ENCODE results near the gene SLC26A1.
"Not testable (repeated sequence)": the region's sequence is repeated elsewhere in the genome, so short reads cannot be mapped to it uniquely, and the experiment has no call there.

SLC26A1 gene

GRCh38 chr4:954211-955020, 38.8 kb downstream of the SLC26A1 start:
- DNase-seq (ENCODE audit: low read depth in 2 of 2) = no peak

- DNase-seq (ENCODE audit: low read depth in 2 of 2) = no peak
Measured at GRCh38 chr4:953574-953915, 39.7 kb downstream of the SLC26A1 start.

GRCh38 chr4:952881-953573, 40.2 kb downstream of the SLC26A1 start:
- DNase-seq (ENCODE audit: low read depth in 2 of 2) = no peak

GRCh38 chr4:951594-952468, 41.4 kb downstream of the SLC26A1 start:
- DNase-seq (ENCODE audit: low read depth in 2 of 2) = no peak

- DNase-seq (ENCODE audit: low read depth in 2 of 2) = no peak
Measured at GRCh38 chr4:951186-951585, 42.0 kb downstream of the SLC26A1 start.

- no peak for DNase-seq (ENCODE audit: low read depth in 2 of 2)
Measured at GRCh38 chr4:950136-951020, 42.8 kb downstream of the SLC26A1 start.

- DNase-seq (ENCODE audit: low read depth in 2 of 2) = no peak
Measured at GRCh38 chr4:949656-950055, 43.5 kb downstream of the SLC26A1 start.

GRCh38 chr4:948936-949300, 44.3 kb downstream of the SLC26A1 start:
- no peak for DNase-seq (ENCODE audit: low read depth in 2 of 2)

- DNase-seq (ENCODE audit: low read depth in 2 of 2) = no peak
Measured at GRCh38 chr4:948101-948935, 44.9 kb downstream of the SLC26A1 start.

GRCh38 chr4:947491-947971, 45.7 kb downstream of the SLC26A1 start:
- no peak for DNase-seq (ENCODE audit: low read depth in 2 of 2)

GRCh38 chr4:946517-947471, 46.4 kb downstream of the SLC26A1 start:
- no peak for DNase-seq (ENCODE audit: low read depth in 2 of 2)

GRCh38 chr4:946103-946450, 47.1 kb downstream of the SLC26A1 start:
- DNase-seq (ENCODE audit: low read depth in 2 of 2) = no peak

- no peak for DNase-seq (ENCODE audit: low read depth in 2 of 2)
Measured at GRCh38 chr4:945274-946102, 47.7 kb downstream of the SLC26A1 start.

- DNase-seq (ENCODE audit: low read depth in 2 of 2) = not testable (repeated sequence)
Measured at GRCh38 chr4:939508-939907, 53.7 kb downstream of the SLC26A1 start.
